ENCODE data around the gene SDCBP2.

The SDCBP2 gene

GRCh38 chr20:1371202-1371782, 42.4 kb upstream of the SDCBP2 start:
- DNase-seq, result no peak
- Histone ChIP-seq H3K4me1 (no peaks in the 10 kb centered on the region), H3K4me3 (ENCODE audit: low read depth, low read length) (no peak overlapping the region), H3K9me3 (no peaks in the 10 kb centered on the region), H3K36me3 (no peaks in the 10 kb centered on the region; the same call in 1 of the 2 replicates), H3K27me3 (no peaks in the 10 kb centered on the region)
- no peak for TF ChIP-seq CTCF (IDR thresholded peaks at IDR 0.05; ENCODE audit: low read depth, low read length)

- Histone ChIP-seq H3K27me3 (no peaks in the 10 kb centered on the region), H3K4me1 (no peaks in the 10 kb centered on the region), H3K9me3 (no peaks in the 10 kb centered on the region), H3K4me3 (ENCODE audit: low read depth, low read length) (no peak overlapping the region), H3K36me3 (no peaks in the 10 kb centered on the region; the same call in 1 of the 2 replicates)
- DNase-seq, result no peak
- TF ChIP-seq CTCF (IDR thresholded peaks at IDR 0.05; ENCODE audit: low read depth, low read length), result no peak
Observed at GRCh38 chr20:1370548-1371110, 41.7 kb upstream of the SDCBP2 start.

GRCh38 chr20:1369970-1370369, 41.0 kb upstream of the SDCBP2 start:
- Histone ChIP-seq H3K4me1 (no peaks in the 10 kb centered on the region), H3K4me3 (ENCODE audit: low read depth, low read length) (no peak overlapping the region), H3K36me3 (no peaks in the 10 kb centered on the region; the same call in 1 of the 2 replicates), H3K27me3 (no peaks in the 10 kb centered on the region), H3K9me3 (no peaks in the 10 kb centered on the region)
- TF ChIP-seq CTCF (IDR thresholded peaks at IDR 0.05; ENCODE audit: low read depth, low read length), result no peak
- no peak for DNase-seq

GRCh38 chr20:1368448-1369199, 39.7 kb upstream of the SDCBP2 start:
- H3K4me1 ChIP-seq, result no peaks in the 10 kb centered on the region
- H3K9me3 ChIP-seq, result no peaks in the 10 kb centered on the region
- no peak overlapping the region for H3K4me3 ChIP-seq (ENCODE audit: low read depth, low read length)
- TF ChIP-seq CTCF (IDR thresholded peaks at IDR 0.05; ENCODE audit: low read depth, low read length), result no peak
- DNase-seq, result no peak
- no peaks in the 10 kb centered on the region; the same call in 1 of the 2 replicates for H3K36me3 ChIP-seq
- H3K27me3 ChIP-seq, result no peaks in the 10 kb centered on the region

GRCh38 chr20:1367479-1367878, 38.5 kb upstream of the SDCBP2 start:
- H3K4me3 ChIP-seq (ENCODE audit: low read depth, low read length), result no peak overlapping the region
- no peak for DNase-seq
- TF ChIP-seq CTCF (IDR thresholded peaks at IDR 0.05; ENCODE audit: low read depth, low read length), result no peak
- H3K9me3 ChIP-seq, result no peaks in the 10 kb centered on the region
- no peaks in the 10 kb centered on the region for H3K27me3 ChIP-seq
- no peaks in the 10 kb centered on the region for H3K36me3 ChIP-seq
- H3K4me1 ChIP-seq, result no peaks in the 10 kb centered on the region

GRCh38 chr20:1364106-1364505, 35.2 kb upstream of the SDCBP2 start:
- no peak for TF ChIP-seq CTCF (IDR thresholded peaks at IDR 0.05; ENCODE audit: low read depth, low read length)
- Histone ChIP-seq H3K4me1 (no peaks in the 10 kb centered on the region), H3K4me3 (ENCODE audit: low read depth, low read length) (no peak overlapping the region), H3K9me3 (no peaks in the 10 kb centered on the region), H3K36me3 (no peaks in the 10 kb centered on the region), H3K27me3 (no peaks in the 10 kb centered on the region)
- no peak for DNase-seq

Data from BE2C (cell line).